CD4-positive, alpha-beta T cell (primary cell): Measurements from ENCODE around the gene SLC34A1. TPM values are rescaled to one million over a fixed set of nuclear protein-coding genes. Genes with fewer than 3 reads are reported as not detected.

Source experiments
- ATAC-seq: fragments of 200-7000 bp; cut with Tn5 transposase; one replicate; pipeline ENCODE4 v1.10.0; 2022; ENCODE audit warnings: mild to moderate bottlenecking; ENCODE audit not compliant: poor library complexity
- CTCF ChIA-PET: fragments of 350-600 bp; sonication (Branson Sonifier 250); formaldehyde crosslinking; loops from one replicate; lab custom pipeline; 2021; ENCODE audit warnings: antibody characterized with exemption, inconsistent platforms; lab: Charles Lee
- POLR2A ChIA-PET: fragments of 350-600 bp; sonication (Branson Sonifier 250); formaldehyde crosslinking; loops from one replicate; lab custom pipeline; 2021; ENCODE audit warnings: antibody characterized with exemption, inconsistent platforms; lab: Charles Lee
- DNase-seq, 14 experiments: peaks; one replicate each; pipeline ENCODE4 v3.0.0-alpha.2; 2013 to 2020; ENCODE audit warnings: mixed read lengths in 2 of 14
- H3K27ac ChIP-seq, 2 donors: one replicate each; pipeline versions ENCODE4 v1.5.1 to v1.7.0; 2013; ENCODE audit warnings: low read length in 2 of 2, low read depth in 1 of 2, mild to moderate bottlenecking in 1 of 2
- H3K27me3 ChIP-seq, 2 experiments: 1 replicate in 1 of 2; 2 replicates in 1 of 2; pipeline versions ENCODE4 v1.6.1 to v1.7.0; 2013; ENCODE audit warnings: low read length in 2 of 2, control low read depth in 1 of 2, mild to moderate bottlenecking in 1 of 2, moderate library complexity in 1 of 2; ENCODE audit not compliant: insufficient read depth in 2 of 2, control insufficient read depth in 1 of 2
- H3K36me3 ChIP-seq: one replicate; pipeline ENCODE4 v1.6.1; 2013; ENCODE audit warnings: low read length, control low read depth; ENCODE audit not compliant: insufficient read depth
- H3K4me1 ChIP-seq: one replicate; pipeline ENCODE4 v1.6.1; 2013; ENCODE audit warnings: low read length, control low read depth; ENCODE audit not compliant: insufficient read depth
- H3K4me3 ChIP-seq: one replicate; pipeline ENCODE4 v1.5.1; 2013; ENCODE audit warnings: mild to moderate bottlenecking, low read length, moderate library complexity
- H3K9me3 ChIP-seq, 2 experiments: 1 replicate in 1 of 2; 2 replicates in 1 of 2; pipeline versions ENCODE4 v1.6.1 to v1.7.0; 2013; ENCODE audit warnings: low read length in 2 of 2, mild to moderate bottlenecking in 2 of 2, control low read depth in 1 of 2, moderate library complexity in 1 of 2; ENCODE audit not compliant: control insufficient read depth in 1 of 2, insufficient read depth in 1 of 2
- H3K27ac Mint-ChIP-seq: one replicate; pipeline ENCODE4 v1.8.0; 2020; ENCODE audit warnings: mixed read lengths
- H3K27me3 Mint-ChIP-seq: one replicate; pipeline ENCODE4 v1.8.0; 2021; ENCODE audit warnings: mixed read lengths
- H3K36me3 Mint-ChIP-seq: one replicate; pipeline ENCODE4 v1.8.0; 2021; ENCODE audit warnings: low read depth, mixed read lengths
- H3K4me1 Mint-ChIP-seq: one replicate; pipeline ENCODE4 v1.8.0; 2021; ENCODE audit warnings: low read depth, mixed read lengths
- H3K4me3 Mint-ChIP-seq: one replicate; pipeline ENCODE4 v1.8.0; 2020; ENCODE audit warnings: mild to moderate bottlenecking, mixed read lengths
- H3K9me3 Mint-ChIP-seq: one replicate; pipeline ENCODE4 v1.8.0; 2020; ENCODE audit warnings: mixed read lengths
- CTCF ChIP-seq: fragments of 200-600 bp; IDR thresholded peaks from one replicate; pipeline ENCODE4 v1.8.0; 2022; ENCODE audit warnings: antibody characterized with exemption, mild to moderate bottlenecking
- intact Hi-C, 2 experiments: fragments of 100-400 bp; cut with DNase I in 1 of 2; cut with micrococcal nuclease in 1 of 2; formaldehyde crosslinking; loops; one replicate each; pipeline versions ENCODE4 v1.15.1 to v1.9.0; 2023 to 2025; cut with DNase I, micrococcal nuclease
- total RNA-seq, 174 experiments: library from RNA in 2 of 174; stranded (reverse) in 2 of 174; gene quantifications; one replicate each; pipeline ENCODE4 v1.2.3 and lab custom pipeline; 2021 to 2026

SLC34A1 gene
- total RNA-seq, 2 experiments from 2014 or later: not detected

GRCh38 chr5:177357146-177357458 lies 27.1 kb upstream of the SLC34A1 start:
- ChIA-PET CTCF (interaction anchor here (2.3 to 5.0 kb wide), 2 partner anchors 13 to 46 kb away, joined by 9 to 31 read pairs; no protein-coding TSS in a partner anchor), POLR2A (interaction anchor here (0.9 to 6.2 kb wide), 4 partner anchors 14 to 87 kb away, joined by 3 to 51 read pairs (median 4); no protein-coding TSS in a partner anchor)
- no peaks in the 10 kb centered on the region for H3K27me3 Mint-ChIP-seq
- peak overlapping the region; percentile 99 for H3K4me3 ChIP-seq
- H3K4me1 Mint-ChIP-seq: peaks cover 77% of the 10 kb centered on the region
- intact Hi-C loops: loop anchor here (5.0 to 10.0 kb wide), 2 partner anchors 45 to 972 kb away; partner anchors contain the start of genes HIGD2A (in 1 of the 2), MXD3 (in 1 of the 2) and NOP16 (in 1 of the 2)
- H3K36me3 Mint-ChIP-seq: peaks cover 26% of the 10 kb centered on the region
- H3K36me3 ChIP-seq: peaks cover 16% of the 10 kb centered on the region
- DNase-seq (peak in 1 of 14 experiments; percentile 26), ATAC-seq (peak; percentile 18)
- H3K27me3 ChIP-seq: no peaks in the 10 kb centered on the region
- H3K4me1 ChIP-seq: peaks cover 76% of the 10 kb centered on the region
- peak overlapping the region; percentile 82 for H3K27ac Mint-ChIP-seq
- H3K4me3 Mint-ChIP-seq: peak overlapping the region; percentile 82
- no peaks in the 10 kb centered on the region for H3K9me3 ChIP-seq
- H3K27ac ChIP-seq: peak overlapping the region; percentile 78 to 80
- H3K9me3 Mint-ChIP-seq: no peaks in the 10 kb centered on the region
- no peak for TF ChIP-seq CTCF

DNA sequence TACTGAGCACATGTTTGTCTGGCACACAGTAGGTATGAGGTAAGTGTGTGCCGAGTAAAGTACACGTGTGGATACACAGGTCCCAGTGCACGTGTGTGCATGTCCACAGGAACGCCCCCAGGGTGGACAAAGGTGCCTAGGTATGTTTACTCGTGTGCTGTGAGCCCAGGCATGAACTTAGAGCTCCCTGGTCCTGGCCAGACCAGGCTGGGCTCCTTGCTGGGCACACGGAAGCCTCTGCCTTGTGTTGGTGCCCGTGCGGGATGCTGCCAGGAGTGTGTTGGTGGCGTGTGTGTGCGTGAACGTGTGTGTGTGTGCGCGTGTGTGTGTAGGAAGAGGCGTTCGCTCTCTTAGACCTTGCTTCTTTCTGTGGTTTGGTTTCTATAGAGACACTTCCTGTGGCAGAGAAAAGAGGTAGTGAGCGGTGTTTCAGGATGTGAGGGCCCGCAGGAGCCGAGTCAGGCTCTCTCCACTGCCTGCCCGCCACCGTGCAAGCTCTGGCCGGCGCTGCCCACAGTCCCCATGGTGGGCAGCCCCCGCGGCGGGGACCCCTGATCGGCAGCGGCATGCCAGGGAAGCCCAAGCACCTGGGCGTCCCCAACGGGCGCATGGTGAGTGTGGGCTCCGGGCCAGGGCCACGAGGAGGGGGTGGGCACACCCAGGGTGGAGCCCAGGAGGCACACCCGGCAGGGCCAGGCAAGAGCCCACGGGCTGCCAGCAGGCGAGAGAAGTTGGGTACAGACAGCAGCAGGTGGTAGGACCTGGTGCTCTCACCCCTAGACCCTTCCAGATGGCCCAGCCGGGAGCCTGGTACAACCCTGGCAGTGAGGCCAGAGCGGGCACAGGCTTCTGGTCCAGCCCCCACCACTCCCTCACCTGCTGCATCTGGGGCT lies 26.5 kb upstream of the SLC34A1 start, which contains the start of gene RGS14:
RGS14 (plus strand) TSS at position 466 of the 893 bp plus-strand sequence; CDS start at position 567, 101 bp downstream.
- intact Hi-C loops: loop anchor here (5.0 to 10.0 kb wide), 2 partner anchors 45 to 973 kb away; partner anchors contain the start of genes HIGD2A (in 1 of the 2), MXD3 (in 1 of the 2) and NOP16 (in 1 of the 2)
- H3K4me1 ChIP-seq: peaks cover 79% of the 10 kb centered on the region
- peaks cover 81% of the 10 kb centered on the region for H3K4me1 Mint-ChIP-seq
- peak within 1 kb of the TSS; percentile 82 for H3K4me3 Mint-ChIP-seq
- H3K27me3 ChIP-seq: no peaks in the 10 kb centered on the region
- CTCF ChIA-PET: interaction anchor here (1.1 to 5.0 kb wide), 4 partner anchors 12 to 46 kb away, joined by 3 to 31 read pairs (median 8); no protein-coding TSS in a partner anchor
- peak within 1 kb of the TSS; percentile 78 to 80 for H3K27ac ChIP-seq
- H3K36me3 Mint-ChIP-seq: peaks cover 32% of the 10 kb centered on the region
- no peaks in the 10 kb centered on the region for H3K27me3 Mint-ChIP-seq
- peak within 1 kb of the TSS; percentile 83 for H3K27ac Mint-ChIP-seq
- H3K36me3 ChIP-seq: peaks cover 16% of the 10 kb centered on the region
- H3K9me3 Mint-ChIP-seq: no peaks in the 10 kb centered on the region
- DNase-seq: peak; percentile 55 to 93 (median 70)
- H3K9me3 ChIP-seq: no peaks in the 10 kb centered on the region
- H3K4me3 ChIP-seq: peak within 1 kb of the TSS; percentile 99
- POLR2A ChIA-PET: interaction anchor here (1.0 to 6.2 kb wide), 7 partner anchors 9 to 144 kb away, joined by 3 to 51 read pairs (median 3); partner anchors contain the start of gene GRK6
- no peak for TF ChIP-seq CTCF
- peak; percentile 91 for ATAC-seq

GRCh38 chr5:177358370-177358819 lies 25.8 kb upstream of the SLC34A1 start:
- H3K9me3 ChIP-seq: no peaks in the 10 kb centered on the region
- intact Hi-C loops: loop anchor here (5.0 to 10.0 kb wide), 2 partner anchors 46 to 974 kb away; partner anchors contain the start of genes HIGD2A (in 1 of the 2), MXD3 (in 1 of the 2) and NOP16 (in 1 of the 2)
- Mint-ChIP-seq H3K27ac (peak overlapping the region; percentile 83), H3K9me3 (no peaks in the 10 kb centered on the region), H3K4me1 (peaks cover 87% of the 10 kb centered on the region), H3K27me3 (no peaks in the 10 kb centered on the region), H3K4me3 (peak overlapping the region; percentile 82), H3K36me3 (peaks cover 36% of the 10 kb centered on the region)
- CTCF ChIA-PET: interaction anchor here (1.1 to 5.0 kb wide), 4 partner anchors 11 to 45 kb away, joined by 3 to 31 read pairs (median 8); no protein-coding TSS in a partner anchor
- H3K36me3 ChIP-seq: peaks cover 16% of the 10 kb centered on the region
- H3K4me3 ChIP-seq: peak overlapping the region; percentile 99
- TF ChIP-seq CTCF: no peak
- H3K27me3 ChIP-seq: no peaks in the 10 kb centered on the region
- DNase-seq (peak in 1 of 14 experiments; percentile 25), ATAC-seq (no peak)
- POLR2A ChIA-PET: interaction anchor here (1.0 to 6.2 kb wide), 7 partner anchors 8 to 143 kb away, joined by 3 to 51 read pairs (median 3); partner anchors contain the start of gene GRK6
- H3K27ac ChIP-seq: peak overlapping the region; percentile 78 to 80
- peaks cover 86% of the 10 kb centered on the region for H3K4me1 ChIP-seq
